ENCODE measurements around the gene DCUN1D2. TPM values are rescaled to one million over a fixed set of nuclear protein-coding genes. Genes with fewer than 3 reads are reported as not detected.

The DCUN1D2 gene
- total and polyA plus RNA-seq, 10 of the 15 experiments (the other 5 are each of a cell fraction or from before 2014, with no cell fraction given) = 2.5 to 23.6 (median 9.3) TPM

DNA sequence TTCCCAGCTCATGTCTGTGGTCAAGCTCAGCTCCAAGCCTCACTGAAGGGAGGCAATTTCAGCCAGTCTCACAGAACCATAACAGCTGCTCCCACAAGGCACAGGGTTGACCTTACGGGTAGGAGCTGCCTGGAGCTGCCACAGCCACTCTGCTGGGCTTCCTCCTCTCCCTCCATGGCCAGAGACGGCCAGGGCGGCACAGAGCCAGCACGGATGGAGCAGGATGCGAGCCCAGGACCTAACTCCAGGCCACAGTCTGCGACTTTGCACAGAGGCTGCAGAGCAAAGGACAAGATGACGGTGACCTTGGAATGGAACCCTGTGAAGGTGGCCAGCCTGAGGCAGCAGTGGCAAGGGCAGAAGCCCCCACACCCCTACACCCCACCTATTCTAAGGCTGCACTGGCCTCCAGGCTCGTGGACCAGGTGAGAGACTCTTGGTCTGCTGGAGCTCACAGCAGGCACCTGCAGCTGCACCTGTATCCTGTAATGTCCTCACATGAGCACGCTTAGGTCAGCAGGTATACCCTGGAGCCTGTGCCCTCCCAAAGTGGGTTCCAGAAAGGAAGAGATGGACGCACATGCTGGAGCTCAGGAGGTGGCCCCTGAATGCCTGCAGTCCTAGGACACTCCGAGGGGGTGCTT, 66.9 kb downstream of the DCUN1D2 start (continued):
- no peak for TF ChIP-seq ZBTB4 (CRISPR knock-in tag; IDR thresholded peaks at IDR 0.05)
- TF ChIP-seq CBX3 (IDR thresholded peaks at IDR 0.05; ENCODE audit: borderline replicate concordance, low read depth) = no peak
- no peak for TF ChIP-seq CEBPZ (IDR thresholded peaks at IDR 0.05; ENCODE audit: low read depth, low read length)
- TF ChIP-seq RCOR1 (conservative IDR thresholded peaks at IDR 0.05; ENCODE audit: low read depth, low read length) = no peak
- TF ChIP-seq TAF1 (IDR thresholded peaks at IDR 0.05; ENCODE audit: borderline replicate concordance, low read depth, low read length) = no peak
- no peak for TF ChIP-seq PAX5 (IDR thresholded peaks at IDR 0.05; ENCODE audit: borderline replicate concordance, low read depth, low read length)
